GM12875 (cell line): ENCODE results near the gene CXCL1.

Experiments used
- H3K4me3 ChIP-seq: one replicate; pipeline ENCODE4 v1.5.1; 2011; ENCODE audit warnings: low read depth, low read length, control low read depth
- TF ChIP-seq, protein P1 (sequence below): IDR thresholded peaks from 2 replicates; pipeline ENCODE4 v1.5.1; 2011; ENCODE audit warnings: low read depth, mild to moderate bottlenecking, control low read depth, inconsistent platforms, low read length, moderate library complexity, borderline replicate concordance; ENCODE audit not compliant: insufficient read depth

CXCL1 gene

DNA sequence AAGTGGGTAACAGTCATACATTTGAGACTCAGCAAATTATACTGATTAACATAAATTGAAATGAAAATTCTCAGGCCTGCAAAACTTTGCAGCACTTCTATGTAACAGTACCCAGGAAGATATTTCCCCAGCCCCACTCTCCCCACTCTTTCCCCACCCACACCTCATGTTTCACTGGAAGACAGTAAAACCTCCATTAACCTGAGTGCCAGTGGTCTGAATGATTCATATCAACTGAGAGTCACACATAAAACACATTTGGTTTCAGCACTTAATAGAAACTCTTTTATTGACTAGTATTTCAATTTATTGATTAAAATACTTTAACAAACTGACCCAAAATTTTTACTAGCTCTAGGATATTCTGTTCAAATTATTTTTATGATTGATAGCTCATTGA is 25.8 kb upstream of the CXCL1 start:
- TF ChIP-seq, protein P1, sequence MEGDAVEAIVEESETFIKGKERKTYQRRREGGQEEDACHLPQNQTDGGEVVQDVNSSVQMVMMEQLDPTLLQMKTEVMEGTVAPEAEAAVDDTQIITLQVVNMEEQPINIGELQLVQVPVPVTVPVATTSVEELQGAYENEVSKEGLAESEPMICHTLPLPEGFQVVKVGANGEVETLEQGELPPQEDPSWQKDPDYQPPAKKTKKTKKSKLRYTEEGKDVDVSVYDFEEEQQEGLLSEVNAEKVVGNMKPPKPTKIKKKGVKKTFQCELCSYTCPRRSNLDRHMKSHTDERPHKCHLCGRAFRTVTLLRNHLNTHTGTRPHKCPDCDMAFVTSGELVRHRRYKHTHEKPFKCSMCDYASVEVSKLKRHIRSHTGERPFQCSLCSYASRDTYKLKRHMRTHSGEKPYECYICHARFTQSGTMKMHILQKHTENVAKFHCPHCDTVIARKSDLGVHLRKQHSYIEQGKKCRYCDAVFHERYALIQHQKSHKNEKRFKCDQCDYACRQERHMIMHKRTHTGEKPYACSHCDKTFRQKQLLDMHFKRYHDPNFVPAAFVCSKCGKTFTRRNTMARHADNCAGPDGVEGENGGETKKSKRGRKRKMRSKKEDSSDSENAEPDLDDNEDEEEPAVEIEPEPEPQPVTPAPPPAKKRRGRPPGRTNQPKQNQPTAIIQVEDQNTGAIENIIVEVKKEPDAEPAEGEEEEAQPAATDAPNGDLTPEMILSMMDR = no peak

DNA sequence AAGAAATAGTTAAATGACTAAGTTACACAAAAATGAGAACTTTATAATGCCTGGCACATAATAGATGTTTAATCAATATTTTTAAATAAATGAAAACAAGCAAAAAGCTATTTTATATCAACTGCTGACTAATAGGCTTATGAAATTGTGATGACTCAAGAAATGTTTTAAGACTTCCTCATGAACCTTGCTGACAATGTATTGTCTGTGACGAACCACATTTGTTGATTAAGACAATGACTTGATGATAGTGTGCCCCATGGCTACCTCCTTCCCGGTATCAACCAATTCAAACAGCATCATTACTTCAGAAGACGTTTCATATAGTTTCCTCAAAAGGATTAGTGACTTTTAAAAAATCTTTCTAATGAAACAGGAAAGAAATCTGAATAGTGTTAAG is 24.8 kb upstream of the CXCL1 start:
- H3K4me3 ChIP-seq = no peak overlapping the region
- TF ChIP-seq, protein P1 = no peak

More for the DNA sequence above, 25.8 kb upstream of the CXCL1 start:
- no peak overlapping the region for H3K4me3 ChIP-seq

DNA sequence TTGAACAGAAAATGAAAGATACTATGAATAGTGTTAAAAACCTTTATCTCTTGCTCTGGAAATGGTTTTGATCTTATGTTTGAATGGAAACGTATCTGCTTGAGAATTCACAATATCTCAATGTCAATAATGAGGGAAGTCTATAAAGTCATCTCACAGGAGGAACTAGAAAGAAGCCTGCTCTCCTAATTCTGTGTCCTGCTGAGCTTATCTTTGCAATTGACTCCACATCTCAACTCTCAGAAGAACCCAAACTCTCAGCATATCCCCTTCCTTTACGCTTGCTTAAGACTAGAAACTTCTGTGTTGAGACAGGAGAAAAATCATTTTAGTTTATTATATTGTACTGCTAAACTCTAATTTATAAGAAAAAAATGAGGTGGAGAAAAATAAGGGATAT is 24.4 kb upstream of the CXCL1 start:
- H3K4me3 ChIP-seq = no peak overlapping the region

DNA sequence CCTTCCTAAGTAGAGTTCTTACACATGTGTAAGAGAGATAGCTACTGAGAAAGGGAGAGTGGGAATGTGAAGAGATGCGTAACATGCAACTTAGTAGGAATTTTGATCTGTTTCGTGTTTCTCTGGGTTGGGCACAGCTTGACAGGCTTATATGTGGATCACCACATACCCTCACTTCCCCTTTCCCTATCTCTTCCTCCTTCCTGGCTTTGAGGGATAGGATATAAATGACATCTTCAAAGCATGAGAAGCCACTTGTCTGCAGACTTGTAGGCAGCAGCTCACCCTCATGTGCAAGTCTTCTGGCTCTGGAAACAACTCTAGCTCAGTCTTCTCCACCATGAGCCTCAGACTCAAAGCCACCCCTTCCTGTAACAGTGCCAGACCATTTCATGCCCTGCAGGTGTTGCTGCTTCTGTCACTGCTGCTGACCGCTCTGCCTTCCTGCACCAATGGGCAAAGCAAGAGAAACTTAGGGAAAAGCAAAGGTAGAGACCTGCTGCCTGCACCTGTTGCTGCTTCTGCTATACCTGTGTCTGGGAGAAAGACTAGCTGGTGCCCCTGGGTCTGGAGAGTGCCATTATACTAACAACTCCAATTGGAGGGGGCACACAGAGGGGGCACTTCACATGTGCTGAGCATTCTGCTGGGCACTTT is 21.5 kb upstream of the CXCL1 start:
- TF ChIP-seq, protein P1 = no peak
- H3K4me3 ChIP-seq = no peak overlapping the region

More for the DNA sequence above, 24.4 kb upstream of the CXCL1 start:
- TF ChIP-seq, protein P1 = no peak

DNA sequence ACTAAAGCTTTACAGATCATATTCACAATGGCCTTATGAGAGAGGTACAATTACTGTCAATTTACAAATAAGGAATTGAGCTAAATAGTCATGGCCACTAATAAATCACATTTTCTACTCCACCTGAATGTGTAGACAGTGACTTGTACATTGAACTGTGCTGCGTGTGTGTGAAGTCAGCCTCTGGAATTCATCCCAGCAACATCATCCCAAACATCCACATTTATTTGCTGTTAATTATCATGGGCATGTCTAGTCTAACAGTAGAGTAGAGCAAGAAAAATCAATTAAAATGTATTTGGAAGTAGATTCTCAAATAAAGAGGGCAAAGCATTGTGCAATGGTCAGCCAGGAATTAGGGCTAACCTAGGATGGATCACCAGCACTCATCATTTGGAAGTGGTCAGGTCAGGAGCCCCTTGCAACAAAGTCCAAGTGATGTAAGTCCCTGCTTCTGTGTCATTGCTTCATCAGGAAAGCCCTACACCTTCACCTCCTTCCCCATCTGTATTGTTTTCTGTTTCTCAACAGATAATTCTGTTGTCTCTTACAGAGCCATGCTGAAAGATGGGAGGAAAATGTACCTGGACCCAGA is 20.9 kb upstream of the CXCL1 start:
- H3K4me3 ChIP-seq = no peak overlapping the region
- TF ChIP-seq, protein P1 = no peak

DNA sequence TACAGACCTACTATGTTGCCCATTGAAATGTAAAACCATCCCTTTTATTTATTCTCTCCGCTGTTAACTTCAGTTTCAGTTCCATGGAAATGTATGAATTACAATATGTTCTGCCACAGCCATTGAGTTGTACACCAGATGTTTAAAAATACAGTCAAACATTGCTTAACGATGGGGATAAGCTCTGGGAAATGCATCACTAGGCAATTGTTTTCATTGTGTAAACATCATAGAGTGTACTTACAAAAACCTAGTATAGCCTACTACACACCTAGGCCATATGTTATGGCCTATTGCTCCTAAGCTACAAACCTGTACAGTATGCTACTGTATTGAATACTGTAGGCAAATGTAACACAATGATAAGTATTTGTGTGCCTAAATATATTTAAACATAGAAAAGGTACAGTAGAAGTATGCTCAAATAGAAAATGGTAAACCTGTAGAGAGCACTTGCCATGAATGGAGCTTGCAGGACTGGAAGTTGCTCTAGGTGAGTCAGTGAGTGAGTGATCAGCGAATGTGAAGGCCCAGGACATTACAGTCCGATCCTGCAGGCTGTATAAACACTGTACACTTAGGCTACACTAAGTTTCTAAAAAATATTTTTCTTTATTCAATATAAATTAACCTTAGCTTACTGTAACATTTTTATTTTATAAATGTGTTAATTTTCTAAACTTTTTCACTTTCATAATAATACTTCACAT is 18.8 kb upstream of the CXCL1 start:
- no peak overlapping the region for H3K4me3 ChIP-seq
- TF ChIP-seq, protein P1 = no peak
